NT2/D1 (cell line): ENCODE data around the gene ARHGAP42.

Experiments
- DNase-seq: peaks from one replicate; pipeline ENCODE4 v3.0.0-alpha.2; 2011; ENCODE audit warnings: low read depth, low spot score
- H3K27me3 ChIP-seq: 2 replicates; pipeline ENCODE4 v1.6.0; 2011; ENCODE audit warnings: mild to moderate bottlenecking; ENCODE audit not compliant: insufficient read length, insufficient read depth
- H3K36me3 ChIP-seq: 2 replicates; pipeline ENCODE4 v1.6.1; 2011; ENCODE audit warnings: mild to moderate bottlenecking, low read length, mixed read lengths; ENCODE audit not compliant: insufficient read depth, insufficient read length
- H3K4me1 ChIP-seq: 2 replicates; pipeline ENCODE4 v1.5.1; 2011; ENCODE audit not compliant: insufficient read depth, insufficient read length
- H3K4me3 ChIP-seq: 2 replicates; pipeline ENCODE4 v1.5.1; 2011; ENCODE audit warnings: low read depth; ENCODE audit not compliant: insufficient read length
- H3K9ac ChIP-seq: 2 replicates; pipeline ENCODE4 v1.6.0; 2011; ENCODE audit warnings: low read depth; ENCODE audit not compliant: insufficient read length
- H3K9me3 ChIP-seq: 2 replicates; pipeline ENCODE4 v1.5.1; 2011; ENCODE audit warnings: mild to moderate bottlenecking, low read length; ENCODE audit not compliant: insufficient read depth
- SUZ12 ChIP-seq: IDR thresholded peaks from 2 replicates; pipeline ENCODE4 v1.6.1; 2011; ENCODE audit not compliant: insufficient read length, insufficient read depth; ENCODE audit errors: extremely low read depth
- YY1 ChIP-seq: IDR thresholded peaks from 2 replicates; pipeline ENCODE4 v1.6.1; 2011; ENCODE audit not compliant: insufficient read length, insufficient read depth
- ZNF274 ChIP-seq: IDR thresholded peaks from 2 replicates; pipeline ENCODE4 v1.6.1; 2011; ENCODE audit warnings: mild to moderate bottlenecking, low read depth, low read length

Gene ARHGAP42

DNA sequence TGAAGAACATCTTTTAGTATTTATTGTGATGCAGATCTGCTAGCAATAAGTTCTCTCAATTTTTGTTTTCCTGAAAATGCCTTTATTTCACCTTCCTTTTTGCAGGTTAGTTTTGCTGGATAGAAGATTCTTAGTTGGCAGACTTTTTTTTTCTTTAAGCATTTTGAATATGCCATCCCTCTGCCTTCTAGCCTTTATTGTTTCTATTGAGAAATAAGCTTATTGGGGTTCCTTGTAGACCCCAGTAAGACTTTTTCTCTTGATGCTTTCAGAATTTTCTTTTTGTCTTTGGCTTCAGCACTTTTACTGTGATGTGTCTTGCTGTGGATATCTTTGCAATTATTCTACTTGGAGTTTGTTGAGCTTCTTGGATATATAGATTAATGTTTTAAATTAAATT, 281.9 kb downstream of the ARHGAP42 start:
- DNase-seq: no peak
- TF ChIP-seq YY1: no peak
- no peak for TF ChIP-seq ZNF274
- no peak for TF ChIP-seq SUZ12
- Histone ChIP-seq H3K4me3 (no peak overlapping the region), H3K9ac (no peak overlapping the region), H3K4me1 (no peaks in the 10 kb centered on the region), H3K36me3 (peaks cover 7% of the 10 kb centered on the region), H3K9me3 (peaks cover 12% of the 10 kb centered on the region; the same call in 1 of the 2 replicates), H3K27me3 (no peaks in the 10 kb centered on the region)

DNA sequence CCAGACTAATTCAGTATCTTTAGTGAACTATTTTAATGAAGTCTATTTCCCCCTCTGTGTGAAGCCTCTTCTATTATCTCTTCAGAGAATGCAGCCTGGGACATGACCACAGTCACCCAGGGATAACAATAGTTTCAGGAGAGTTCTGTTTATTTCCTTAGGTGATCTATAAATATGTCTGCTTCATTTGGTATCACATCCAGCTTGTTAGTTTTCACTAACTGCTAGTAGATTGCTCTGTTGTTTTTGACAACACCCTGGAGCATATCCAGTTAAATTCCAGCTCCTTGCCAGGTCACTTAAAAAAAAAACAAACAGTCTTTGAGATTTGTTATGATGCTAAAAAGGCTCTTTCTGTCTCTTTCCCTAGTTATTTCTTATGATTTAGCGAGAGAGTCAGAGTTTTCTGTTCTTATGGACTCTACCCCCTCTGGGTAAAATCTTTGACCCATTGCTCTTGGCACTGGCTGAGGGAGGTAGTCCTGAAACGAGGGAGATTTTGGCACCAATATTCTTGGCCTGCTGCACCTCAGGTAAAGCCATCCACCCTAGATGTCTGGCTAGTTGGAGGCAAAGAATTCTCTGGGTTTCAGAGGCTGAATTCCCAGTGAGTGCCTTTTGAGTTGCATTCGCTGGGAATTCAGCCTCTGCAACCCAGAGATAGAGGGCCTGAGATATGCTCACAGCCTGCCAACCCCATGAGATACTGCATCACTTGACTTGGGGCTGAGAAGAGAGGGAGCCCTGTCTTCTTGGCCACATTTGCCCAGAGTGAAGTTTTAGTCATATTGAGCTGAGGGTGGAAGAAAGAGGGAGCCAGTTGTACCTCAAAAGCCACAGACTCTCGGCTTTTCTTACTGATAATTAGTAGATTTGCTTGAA, 283.4 kb downstream of the ARHGAP42 start:
- peaks cover 12% of the 10 kb centered on the region; the same call in 1 of the 2 replicates for H3K9me3 ChIP-seq
- peaks cover 10% of the 10 kb centered on the region for H3K36me3 ChIP-seq
- no peak overlapping the region for H3K9ac ChIP-seq
- TF ChIP-seq YY1: no peak
- TF ChIP-seq SUZ12: no peak
- no peak for TF ChIP-seq ZNF274
- no peaks in the 10 kb centered on the region for H3K27me3 ChIP-seq
- no peak for DNase-seq
- H3K4me1 ChIP-seq: no peaks in the 10 kb centered on the region
- H3K4me3 ChIP-seq: no peak overlapping the region

DNA sequence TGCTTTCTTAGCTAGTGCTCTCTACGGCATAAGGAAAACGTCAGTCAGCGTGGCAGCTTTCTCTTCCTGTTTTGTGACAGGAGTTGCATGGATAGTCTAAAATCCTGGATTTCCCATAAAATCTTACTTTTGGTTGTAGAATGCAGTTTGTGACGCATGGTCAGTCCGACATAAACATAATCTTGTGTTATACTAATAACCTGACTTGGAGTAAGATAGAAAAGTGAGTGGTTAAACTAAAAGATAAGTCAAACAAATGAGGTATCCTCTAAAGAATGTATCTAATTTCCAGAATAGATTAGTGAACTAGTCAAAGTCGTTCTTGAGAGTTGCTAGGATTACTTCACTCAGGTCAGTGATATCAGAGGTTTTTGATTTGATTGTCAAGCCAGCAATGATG, 285.0 kb downstream of the ARHGAP42 start:
- no peaks in the 10 kb centered on the region for H3K4me1 ChIP-seq
- no peak overlapping the region for H3K9ac ChIP-seq
- H3K36me3 ChIP-seq: peaks cover 23% of the 10 kb centered on the region
- H3K4me3 ChIP-seq: no peak overlapping the region
- TF ChIP-seq ZNF274 (no peak), YY1 (no peak), SUZ12 (no peak)
- DNase-seq: no peak
- H3K27me3 ChIP-seq: no peaks in the 10 kb centered on the region
- H3K9me3 ChIP-seq: peaks cover 12% of the 10 kb centered on the region; the same call in 1 of the 2 replicates

DNA sequence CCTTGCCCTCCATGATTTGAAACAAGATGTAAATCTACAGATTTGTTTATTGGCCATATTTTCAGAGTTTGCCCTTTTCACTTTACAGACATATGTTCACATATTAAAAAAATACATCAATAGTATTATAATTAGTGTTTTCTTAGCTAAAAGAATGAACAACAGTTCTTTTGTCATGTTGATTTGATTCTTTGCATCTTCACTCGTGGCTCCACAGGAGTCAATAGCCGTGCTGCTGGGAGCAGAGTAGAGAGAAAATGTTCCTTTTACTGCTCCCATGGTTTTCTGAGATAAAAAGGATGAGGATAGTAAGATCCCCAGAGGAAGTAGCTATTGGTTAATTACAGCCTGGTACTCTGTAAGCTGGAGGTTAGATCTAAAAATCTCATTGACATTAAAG, 291.4 kb downstream of the ARHGAP42 start:
- Histone ChIP-seq H3K9me3 (no peaks in the 10 kb centered on the region), H3K4me3 (no peak overlapping the region), H3K27me3 (no peaks in the 10 kb centered on the region), H3K4me1 (no peaks in the 10 kb centered on the region), H3K9ac (no peak overlapping the region), H3K36me3 (peaks cover 26% of the 10 kb centered on the region)
- peak; percentile 51 for DNase-seq
- no peak for TF ChIP-seq SUZ12
- no peak for TF ChIP-seq YY1
- no peak for TF ChIP-seq ZNF274

DNA sequence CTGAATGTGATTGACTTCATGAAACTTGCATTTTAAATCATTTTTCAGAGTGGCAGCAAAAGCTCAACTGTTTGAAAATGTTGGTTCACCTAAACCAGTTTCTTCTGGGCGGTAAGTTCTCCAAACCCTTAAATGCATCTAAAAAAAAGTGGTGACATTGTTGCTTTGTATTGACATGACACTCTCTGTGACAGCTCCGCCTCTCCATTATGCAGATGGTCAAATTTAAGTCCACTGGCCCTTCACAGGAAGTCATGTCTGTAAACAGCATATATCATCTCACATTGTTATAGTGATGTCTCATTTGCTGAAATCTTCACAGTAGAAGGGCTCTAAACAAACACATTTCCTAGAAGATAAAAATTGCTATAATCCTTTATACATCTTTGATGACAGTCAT, 291.9 kb downstream of the ARHGAP42 start:
- no peaks in the 10 kb centered on the region for H3K27me3 ChIP-seq
- peaks cover 23% of the 10 kb centered on the region for H3K36me3 ChIP-seq
- H3K9ac ChIP-seq: no peak overlapping the region
- TF ChIP-seq YY1 (no peak), SUZ12 (no peak), ZNF274 (no peak)
- H3K4me1 ChIP-seq: no peaks in the 10 kb centered on the region
- H3K4me3 ChIP-seq: no peak overlapping the region
- H3K9me3 ChIP-seq: no peaks in the 10 kb centered on the region
- no peak for DNase-seq

DNA sequence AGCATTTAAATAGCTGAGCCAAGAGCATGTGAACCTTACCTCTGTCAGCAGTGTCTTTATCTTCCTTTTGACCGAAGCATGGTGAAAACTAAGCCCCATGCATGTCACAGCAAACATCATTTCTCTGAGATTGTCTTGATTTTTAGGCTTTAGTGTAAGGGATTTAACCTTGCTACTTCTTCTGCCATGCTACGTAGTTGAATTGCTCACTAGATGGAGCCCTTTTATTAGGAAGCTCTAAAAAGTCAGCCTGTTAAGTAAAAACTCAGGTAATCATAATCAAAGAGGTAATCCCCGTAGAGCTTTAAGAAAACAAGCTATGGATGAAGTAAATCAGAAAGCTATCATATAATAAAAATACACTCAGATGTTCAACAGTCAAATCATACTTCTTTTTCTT, 293.1 kb downstream of the ARHGAP42 start:
- Histone ChIP-seq H3K9me3 (no peaks in the 10 kb centered on the region), H3K36me3 (peaks cover 16% of the 10 kb centered on the region), H3K4me1 (no peaks in the 10 kb centered on the region), H3K27me3 (no peaks in the 10 kb centered on the region), H3K9ac (no peak overlapping the region), H3K4me3 (no peak overlapping the region)
- peak; percentile 9 for DNase-seq
- TF ChIP-seq ZNF274 (no peak), SUZ12 (no peak), YY1 (no peak)

DNA sequence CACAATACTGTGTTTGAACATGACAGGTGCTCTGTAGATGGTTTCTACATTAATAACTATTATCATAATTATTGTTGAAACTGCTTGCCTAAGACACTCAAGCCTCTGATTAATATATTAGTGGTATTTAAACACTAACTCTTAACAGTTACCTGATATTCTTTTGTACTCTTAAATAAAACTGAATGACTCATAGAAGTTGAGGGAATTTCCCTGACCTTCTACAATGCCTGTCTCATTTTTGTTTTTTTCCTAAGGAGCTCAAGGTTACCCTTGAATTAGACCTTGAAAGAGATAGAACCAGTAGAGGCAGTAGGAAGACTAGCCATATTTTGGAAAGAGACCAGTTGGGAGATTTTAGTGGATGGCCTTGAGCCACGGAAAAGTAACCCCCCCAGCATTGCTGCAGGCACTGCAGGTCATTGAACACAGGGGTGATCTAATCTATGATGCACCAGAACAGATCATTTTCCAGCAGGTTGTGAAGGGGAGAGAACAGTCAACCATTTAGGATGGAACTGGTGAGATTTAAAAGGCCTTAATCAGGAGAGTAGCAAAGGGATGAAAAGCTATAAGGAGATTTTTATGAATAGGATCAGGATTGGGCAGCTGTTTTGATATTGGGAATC, 294.2 kb downstream of the ARHGAP42 start:
- no peak for TF ChIP-seq YY1
- TF ChIP-seq ZNF274: no peak
- TF ChIP-seq SUZ12: no peak
- Histone ChIP-seq H3K9ac (no peak overlapping the region), H3K9me3 (no peaks in the 10 kb centered on the region)

More for the DNA sequence above, 294.2 kb downstream of the ARHGAP42 start:
- Histone ChIP-seq H3K4me3 (no peak overlapping the region), H3K36me3 (peaks cover 10% of the 10 kb centered on the region), H3K27me3 (no peaks in the 10 kb centered on the region), H3K4me1 (no peaks in the 10 kb centered on the region)
- no peak for DNase-seq
